Skeletal muscle tissue (tissue), 4 donors: ENCODE results near the gene SCN10A. TPM values are rescaled to one million over a fixed set of nuclear protein-coding genes. Genes with fewer than 3 reads are reported as not detected.

Experiments used
- H3K27ac ChIP-seq: one replicate; pipeline ENCODE4 v1.7.0; 2013; ENCODE audit warnings: mild to moderate bottlenecking, low read depth, low read length, inconsistent platforms
- H3K27me3 ChIP-seq, 3 donors: one replicate each; pipeline ENCODE4 v1.7.0; 2013; ENCODE audit warnings: low read length in 3 of 3; ENCODE audit not compliant: control insufficient read depth in 3 of 3, insufficient read depth in 3 of 3
- H3K36me3 ChIP-seq, 3 donors: one replicate each; pipeline ENCODE4 v1.7.0; 2013; ENCODE audit warnings: low read length in 3 of 3; ENCODE audit not compliant: control insufficient read depth in 3 of 3, insufficient read depth in 3 of 3
- H3K4me1 ChIP-seq, 3 donors: one replicate each; pipeline ENCODE4 v1.7.0; 2013; ENCODE audit warnings: low read length in 3 of 3, mild to moderate bottlenecking in 3 of 3; ENCODE audit not compliant: control insufficient read depth in 3 of 3, insufficient read depth in 3 of 3
- H3K4me3 ChIP-seq, 3 donors: one replicate each; pipeline ENCODE4 v1.7.0; 2013; ENCODE audit warnings: low read length in 3 of 3
- H3K9ac ChIP-seq, 3 donors: one replicate each; pipeline ENCODE4 v1.7.0; 2013; ENCODE audit warnings: low read length in 3 of 3, mild to moderate bottlenecking in 3 of 3, moderate library complexity in 2 of 3, low read depth in 1 of 3
- H3K9me3 ChIP-seq, 3 donors: one replicate each; pipeline ENCODE4 v1.7.0; 2013; ENCODE audit warnings: low read length in 3 of 3; ENCODE audit not compliant: control insufficient read depth in 3 of 3
- total RNA-seq: library from RNA; depleted of rRNA; stranded (reverse); fragments of >200 nt; gene quantifications from one replicate; pipeline ENCODE4 v1.2.3, GENCODE V29; 2014
- donor health status: Osteomylitis.

Gene SCN10A
- total RNA-seq, 1 donor from 2014 or later = not detected

DNA sequence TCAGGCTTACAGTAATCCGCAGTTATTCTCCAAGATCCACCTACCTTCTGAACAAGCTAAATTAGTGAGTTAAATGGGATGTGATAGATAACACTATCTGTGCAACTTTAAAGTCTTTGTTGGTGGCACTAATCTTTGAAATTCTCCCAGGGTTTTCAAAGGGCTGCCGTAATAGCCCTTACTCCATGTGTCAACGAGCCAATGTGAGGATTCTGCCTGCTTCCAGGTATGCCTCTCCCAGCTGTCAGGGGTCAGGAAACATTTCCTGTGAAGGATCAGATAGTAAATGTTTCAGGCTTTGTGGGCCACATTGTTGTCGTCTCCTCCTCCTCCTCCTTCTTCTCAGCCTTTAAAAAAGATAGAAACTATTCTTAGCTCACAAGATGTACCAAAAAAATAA is 146.3 kb downstream of the SCN10A start:
- H3K9ac ChIP-seq = no peak overlapping the region
- H3K9me3 ChIP-seq = no peaks in the 10 kb centered on the region
- H3K4me1 ChIP-seq = no peaks in the 10 kb centered on the region
- no peaks in the 10 kb centered on the region for H3K27me3 ChIP-seq
- no peak overlapping the region for H3K27ac ChIP-seq
- H3K36me3 ChIP-seq = no peaks in the 10 kb centered on the region
- no peak overlapping the region for H3K4me3 ChIP-seq

GRCh38 chr3:38662544-38662943 is 153.5 kb downstream of the SCN10A start:
- Histone ChIP-seq H3K4me3 (no peak overlapping the region), H3K9me3 (peaks cover 0 to 3% (median 2%) of the 10 kb centered on the region in 3 donors), H3K27ac (no peak overlapping the region), H3K4me1 (no peaks in the 10 kb centered on the region), H3K27me3 (peaks cover 2 to 21% (median 19%) of the 10 kb centered on the region in 3 donors), H3K9ac (no peak overlapping the region), H3K36me3 (no peaks in the 10 kb centered on the region)

DNA sequence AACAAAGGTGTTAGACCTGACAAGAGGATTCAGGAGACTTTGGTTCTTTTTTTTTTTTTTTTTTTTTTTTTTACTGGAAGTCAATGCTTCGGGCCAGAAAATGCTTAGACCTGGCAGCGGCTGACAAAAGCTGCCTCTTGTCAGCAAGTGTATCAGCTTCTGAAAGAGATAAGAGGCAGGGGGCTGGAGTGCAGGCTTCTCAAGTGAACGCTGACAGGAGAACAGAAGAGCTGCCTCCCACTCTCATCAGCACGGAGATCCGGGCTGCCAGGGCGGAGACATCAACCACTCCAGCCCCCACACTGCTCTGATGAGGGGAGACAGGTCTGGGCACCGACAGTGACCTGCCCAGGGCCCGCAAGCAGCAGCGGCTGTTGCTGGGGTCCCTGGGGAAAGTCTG is 157.2 kb downstream of the SCN10A start:
- H3K27ac ChIP-seq = no peak overlapping the region
- H3K36me3 ChIP-seq = no peaks in the 10 kb centered on the region
- peaks cover 0 to 3% (median 2%) of the 10 kb centered on the region in 3 donors for H3K9me3 ChIP-seq
- H3K9ac ChIP-seq = no peak overlapping the region
- peaks cover 20 to 34% (median 33%) of the 10 kb centered on the region in 3 donors for H3K27me3 ChIP-seq
- H3K4me1 ChIP-seq = no peaks in the 10 kb centered on the region
- no peak overlapping the region for H3K4me3 ChIP-seq

- Histone ChIP-seq H3K27ac (no peak overlapping the region), H3K9me3 (peaks cover 0 to 4% (median under 1%) of the 10 kb centered on the region in 3 donors), H3K4me1 (no peaks in the 10 kb centered on the region), H3K9ac (no peak overlapping the region), H3K36me3 (no peaks in the 10 kb centered on the region), H3K27me3 (peaks cover 25 to 34% (median 33%) of the 10 kb centered on the region in 3 donors), H3K4me3 (no peak overlapping the region)
Observed at GRCh38 chr3:38657369-38657768, 158.6 kb downstream of the SCN10A start.

- Histone ChIP-seq H3K36me3 (no peaks in the 10 kb centered on the region), H3K27me3 (peaks cover 33 to 36% (median 34%) of the 10 kb centered on the region in 3 donors)
Observed at GRCh38 chr3:38655708-38656300, 160.2 kb downstream of the SCN10A start.

DNA sequence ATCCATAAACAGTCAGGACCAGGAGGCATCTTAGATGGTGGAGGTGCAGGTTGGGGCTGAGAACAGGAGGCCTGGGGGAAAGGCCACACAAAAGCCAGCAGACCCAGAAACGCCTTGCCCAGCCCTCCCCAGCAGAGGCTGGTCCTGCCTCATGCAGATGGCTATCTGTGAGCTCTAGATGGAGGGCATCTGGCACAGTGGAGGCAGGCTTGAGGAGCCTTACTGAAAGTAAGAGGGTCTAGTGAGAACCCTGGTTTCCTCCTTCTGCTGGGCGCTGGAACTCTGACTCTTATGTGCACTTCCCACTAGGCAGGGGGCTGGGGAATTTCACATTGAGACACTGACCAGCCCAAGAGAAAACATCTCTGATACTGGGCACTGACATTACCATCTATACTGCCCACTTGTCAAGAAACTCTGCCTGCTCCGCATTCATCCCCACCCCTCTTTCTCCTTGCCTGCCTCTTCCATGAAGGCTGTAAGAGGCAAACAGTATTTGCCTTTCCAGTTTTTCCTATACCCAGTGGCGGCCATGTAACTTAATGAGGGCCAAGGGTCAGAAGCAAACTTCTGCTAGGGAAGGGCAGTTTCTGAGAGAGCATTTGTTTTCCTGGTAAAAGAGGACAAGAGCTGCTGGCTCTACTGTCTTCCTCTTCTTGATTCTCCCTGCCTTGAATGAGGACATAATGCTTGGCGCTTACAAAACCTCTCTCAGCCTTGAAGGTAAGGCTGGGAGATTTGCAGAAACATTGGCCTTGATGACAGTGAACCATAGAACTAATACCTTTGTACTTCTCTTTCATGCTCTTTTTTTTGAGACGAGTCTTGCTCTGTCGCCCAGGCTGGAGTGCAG is 162.1 kb downstream of the SCN10A start:
- Histone ChIP-seq H3K9ac (no peak overlapping the region), H3K4me1 (peaks cover 4 to 17% (median 10%) of the 10 kb centered on the region in 3 donors), H3K27ac (no peak overlapping the region), H3K36me3 (no peaks in the 10 kb centered on the region), H3K4me3 (no peak overlapping the region), H3K9me3 (peaks cover 0 to 4% (median 0%) of the 10 kb centered on the region in 3 donors), H3K27me3 (peaks cover 25 to 43% (median 33%) of the 10 kb centered on the region in 3 donors)

More at GRCh38 chr3:38655708-38656300, 160.2 kb downstream of the SCN10A start:
- no peak overlapping the region for H3K9ac ChIP-seq
- H3K4me3 ChIP-seq = no peak overlapping the region
- H3K9me3 ChIP-seq = peaks cover 0 to 4% (median 0%) of the 10 kb centered on the region in 3 donors
- H3K4me1 ChIP-seq = peaks cover 0 to 6% (median 4%) of the 10 kb centered on the region in 3 donors
- H3K27ac ChIP-seq = no peak overlapping the region

DNA sequence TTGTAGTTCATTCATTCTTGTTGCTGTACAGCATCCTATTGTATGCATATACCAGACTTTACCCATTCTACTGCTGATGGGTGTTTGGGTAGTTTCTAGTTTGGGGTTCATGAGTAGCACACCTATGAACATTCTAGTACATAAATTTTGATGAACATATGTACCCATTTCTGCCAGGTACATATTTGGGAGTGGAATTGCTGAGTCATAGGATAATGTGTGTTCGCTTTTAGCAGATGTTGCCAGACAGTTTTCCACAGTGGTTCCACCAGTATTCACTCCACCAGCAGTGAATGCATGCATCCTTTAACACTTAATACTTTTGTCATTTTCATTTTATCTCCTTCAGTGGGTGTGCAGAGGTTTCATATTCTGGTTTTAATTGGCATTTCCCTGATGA is 163.1 kb downstream of the SCN10A start:
- Histone ChIP-seq H3K27me3 (peaks cover 28 to 50% (median 32%) of the 10 kb centered on the region in 3 donors), H3K9me3 (peaks cover 0 to 4% (median 0%) of the 10 kb centered on the region in 3 donors), H3K36me3 (no peaks in the 10 kb centered on the region), H3K4me1 (peaks cover 6 to 25% (median 17%) of the 10 kb centered on the region in 3 donors), H3K27ac (no peak overlapping the region), H3K4me3 (no peak overlapping the region), H3K9ac (no peak overlapping the region)

- Histone ChIP-seq H3K4me3 (no peak overlapping the region), H3K27me3 (peaks cover 15 to 53% (median 21%) of the 10 kb centered on the region in 3 donors)
Observed at GRCh38 chr3:38651153-38651789, 164.7 kb downstream of the SCN10A start.

GRCh38 chr3:38650248-38650951 is 165.6 kb downstream of the SCN10A start:
- H3K27me3 ChIP-seq = peaks cover 15 to 48% (median 19%) of the 10 kb centered on the region in 3 donors
- peak overlapping the region in 1 of 3 donors; percentile 57 for H3K9ac ChIP-seq
- peaks cover 0 to 4% (median 0%) of the 10 kb centered on the region in 3 donors for H3K9me3 ChIP-seq
- H3K27ac ChIP-seq = no peak overlapping the region
- H3K4me3 ChIP-seq = peak overlapping the region in 2 of 3 donors; percentile 54 to 65
- H3K4me1 ChIP-seq = peaks cover 6 to 27% (median 17%) of the 10 kb centered on the region in 3 donors
- no peaks in the 10 kb centered on the region for H3K36me3 ChIP-seq

More at GRCh38 chr3:38651153-38651789, 164.7 kb downstream of the SCN10A start:
- Histone ChIP-seq H3K9me3 (peaks cover 0 to 4% (median 0%) of the 10 kb centered on the region in 3 donors), H3K4me1 (peaks cover 6 to 27% (median 17%) of the 10 kb centered on the region in 3 donors), H3K36me3 (no peaks in the 10 kb centered on the region), H3K9ac (no peak overlapping the region), H3K27ac (no peak overlapping the region)
